Liver (tissue), 9 donors: Measurements from ENCODE around the gene ZNF320. TPM values are rescaled to one million over a fixed set of nuclear protein-coding genes. Genes with fewer than 3 reads are reported as not detected.
A peak's percentile ranks its signal among the peaks of the same experiment; 100 is the strongest.

ENCODE experiments used
- DNase-seq: peaks from one replicate; pipeline ENCODE4 v3.0.0-alpha.2; 2017; ENCODE audit warnings: low spot score
- H3K27ac ChIP-seq, 2 donors: one replicate each; pipeline ENCODE4 v1.7.0; 2013; ENCODE audit warnings: inconsistent platforms in 2 of 2, low read length in 2 of 2, control low read depth in 1 of 2, low read depth in 1 of 2, mild to moderate bottlenecking in 1 of 2
- H3K27me3 ChIP-seq, 4 donors: one replicate each; pipeline versions ENCODE4 v1.6.1 to v1.7.0; 2013; ENCODE audit warnings: low read length in 3 of 4, inconsistent platforms in 1 of 4, mild to moderate bottlenecking in 1 of 4, moderate library complexity in 1 of 4; ENCODE audit not compliant: control insufficient read depth in 4 of 4, insufficient read depth in 4 of 4
- H3K36me3 ChIP-seq, 4 donors: one replicate each; pipeline versions ENCODE4 v1.6.1 to v1.7.0; 2013; ENCODE audit warnings: low read length in 3 of 4, mild to moderate bottlenecking in 3 of 4, low read depth in 1 of 4, moderate library complexity in 1 of 4; ENCODE audit not compliant: control insufficient read depth in 4 of 4, insufficient read depth in 3 of 4
- H3K4me1 ChIP-seq, 4 donors: one replicate each; pipeline versions ENCODE4 v1.6.1 to v1.7.0; 2013; ENCODE audit warnings: low read length in 3 of 4, mild to moderate bottlenecking in 3 of 4, moderate library complexity in 1 of 4; ENCODE audit not compliant: control insufficient read depth in 4 of 4, insufficient read depth in 4 of 4
- H3K4me3 ChIP-seq, 3 donors: one replicate each; pipeline versions ENCODE4 v1.6.1 to v1.7.0; 2013; ENCODE audit warnings: low read length in 3 of 3, control low read depth in 1 of 3, low read depth in 1 of 3, mild to moderate bottlenecking in 1 of 3
- H3K9ac ChIP-seq, 2 donors: one replicate each; pipeline ENCODE4 v1.7.0; 2013; ENCODE audit warnings: low read length in 2 of 2, mild to moderate bottlenecking in 2 of 2, moderate library complexity in 2 of 2, control low read depth in 1 of 2, low read depth in 1 of 2
- H3K9me3 ChIP-seq, 4 donors: one replicate each; pipeline versions ENCODE4 v1.6.1 to v1.7.0; 2013; ENCODE audit warnings: low read length in 3 of 4; ENCODE audit not compliant: control insufficient read depth in 4 of 4
- EGR1 ChIP-seq, 2 donors: IDR thresholded peaks; 2 replicates each; pipeline ENCODE4 v1.6.1; 2016 to 2018; ENCODE audit warnings: antibody characterized with exemption in 2 of 2, low read depth in 2 of 2
- FOXA1 ChIP-seq: IDR thresholded peaks from 2 replicates; pipeline ENCODE4 v1.6.1; 2016; ENCODE audit warnings: antibody characterized with exemption
- FOXA2 ChIP-seq: IDR thresholded peaks from 2 replicates; pipeline ENCODE4 v1.6.1; 2016; ENCODE audit warnings: antibody characterized with exemption
- GABPA ChIP-seq, 2 donors: IDR thresholded peaks in 1 of 2; conservative IDR thresholded peaks in 1 of 2; 2 replicates each; pipeline ENCODE4 v1.6.1; 2016; ENCODE audit warnings: antibody characterized with exemption in 2 of 2, mild to moderate bottlenecking in 1 of 2, moderate library complexity in 1 of 2
- HNF4A ChIP-seq, 2 donors: conservative IDR thresholded peaks; 2 replicates each; pipeline ENCODE4 v1.6.1; 2016; ENCODE audit warnings: antibody characterized with exemption in 2 of 2, mild to moderate bottlenecking in 2 of 2
- HNF4G ChIP-seq: IDR thresholded peaks from 2 replicates; pipeline ENCODE4 v1.6.1; 2016; ENCODE audit warnings: antibody characterized with exemption
- JUND ChIP-seq, 2 donors: IDR thresholded peaks; 2 replicates each; pipeline ENCODE4 v1.6.1; 2016; ENCODE audit warnings: antibody characterized with exemption in 2 of 2
- MAX ChIP-seq: IDR thresholded peaks from 2 replicates; pipeline ENCODE4 v1.6.1; 2016; ENCODE audit warnings: antibody characterized with exemption
- NR2F2 ChIP-seq: IDR thresholded peaks from 2 replicates; pipeline ENCODE4 v1.6.1; 2016; ENCODE audit warnings: antibody characterized with exemption
- RAD21 ChIP-seq, 2 donors: IDR thresholded peaks; 2 replicates each; pipeline ENCODE4 v1.6.1; 2016; ENCODE audit warnings: antibody characterized with exemption in 2 of 2, mild to moderate bottlenecking in 2 of 2
- RXRA ChIP-seq, 2 donors: IDR thresholded peaks; 2 replicates each; pipeline ENCODE4 v1.6.1; 2017 to 2018; ENCODE audit warnings: antibody characterized with exemption in 2 of 2, mild to moderate bottlenecking in 1 of 2
- SP1 ChIP-seq: IDR thresholded peaks from 2 replicates; pipeline ENCODE4 v1.6.1; 2018; ENCODE audit warnings: antibody characterized with exemption, mild to moderate bottlenecking
- TAF1 ChIP-seq: conservative IDR thresholded peaks from 2 replicates; pipeline ENCODE4 v1.6.1; 2016; ENCODE audit warnings: antibody characterized with exemption, mild to moderate bottlenecking
- YY1 ChIP-seq: IDR thresholded peaks from 2 replicates; pipeline ENCODE4 v1.6.1; 2016; ENCODE audit warnings: antibody characterized with exemption, mild to moderate bottlenecking
- WGBS: extraction: QIAGEN DNeasy Blood & Tissue Kit; methylation state at CpG from one replicate; pipeline ENCODE4 v1.1.7; 2013; 5-methylcytosine and 5-hydroxymethylcytosine counted together
- polyA plus RNA-seq, 2 donors: library from polyadenylated mRNA; stranded (reverse) in 1 of 2; unstranded in 1 of 2; fragments of 200-250 nt in 1 of 2; fragments of >200 nt in 1 of 2; fragmentation: Nextera tagmentation in 1 of 2; extraction: Ambion mirVana in 1 of 2; gene quantifications; one replicate each; pipeline versions ENCODE4 v1.2.1 to v1.2.3, GENCODE V29; 2013 to 2015
- total RNA-seq, 2 donors: library from RNA; depleted of rRNA; stranded (reverse); fragments of >200 nt; gene quantifications; one replicate each; pipeline ENCODE4 v1.2.3, GENCODE V29; 2014
- TF ChIP-seq, protein P1 (sequence below): IDR thresholded peaks from 2 replicates; pipeline ENCODE4 v1.6.1; 2016; ENCODE audit warnings: antibody characterized with exemption, mild to moderate bottlenecking
- TF ChIP-seq, protein P2 (sequence below): IDR thresholded peaks from 2 replicates; pipeline ENCODE4 v1.6.1; 2016; ENCODE audit warnings: antibody characterized with exemption
- TF ChIP-seq, protein P3 (sequence below): fragments of 150-350 bp; IDR thresholded peaks from 2 replicates; pipeline ENCODE4 v1.5.1; 2017; ENCODE audit warnings: improper control_type of control experiment, low read depth, low read length; ENCODE audit not compliant: missing input control
- TF ChIP-seq, protein P4 (sequence below): IDR thresholded peaks from 2 replicates; pipeline ENCODE4 v1.6.1; 2016; ENCODE audit warnings: antibody characterized with exemption
- donor health status: healthy.
- donor health status: healthy.
- donor health status: healthy.
- donor health status: healthy.
- donor health status: healthy.

ZNF320 gene
- total and polyA plus RNA-seq, 4 donors = 0.65 to 4.6 (median 1.8) TPM

- no peaks in the 10 kb centered on the region for H3K27me3 ChIP-seq
- H3K9me3 ChIP-seq = peaks cover 5 to 39% (median 18%) of the 10 kb centered on the region in 4 donors
- 64% methylated on average over 17 of the region's 17 CpGs for WGBS
- no peak for DNase-seq
- H3K4me1 ChIP-seq = peaks cover 0 to 2% (median 0%) of the 10 kb centered on the region in 4 donors
- TF ChIP-seq, protein P1, sequence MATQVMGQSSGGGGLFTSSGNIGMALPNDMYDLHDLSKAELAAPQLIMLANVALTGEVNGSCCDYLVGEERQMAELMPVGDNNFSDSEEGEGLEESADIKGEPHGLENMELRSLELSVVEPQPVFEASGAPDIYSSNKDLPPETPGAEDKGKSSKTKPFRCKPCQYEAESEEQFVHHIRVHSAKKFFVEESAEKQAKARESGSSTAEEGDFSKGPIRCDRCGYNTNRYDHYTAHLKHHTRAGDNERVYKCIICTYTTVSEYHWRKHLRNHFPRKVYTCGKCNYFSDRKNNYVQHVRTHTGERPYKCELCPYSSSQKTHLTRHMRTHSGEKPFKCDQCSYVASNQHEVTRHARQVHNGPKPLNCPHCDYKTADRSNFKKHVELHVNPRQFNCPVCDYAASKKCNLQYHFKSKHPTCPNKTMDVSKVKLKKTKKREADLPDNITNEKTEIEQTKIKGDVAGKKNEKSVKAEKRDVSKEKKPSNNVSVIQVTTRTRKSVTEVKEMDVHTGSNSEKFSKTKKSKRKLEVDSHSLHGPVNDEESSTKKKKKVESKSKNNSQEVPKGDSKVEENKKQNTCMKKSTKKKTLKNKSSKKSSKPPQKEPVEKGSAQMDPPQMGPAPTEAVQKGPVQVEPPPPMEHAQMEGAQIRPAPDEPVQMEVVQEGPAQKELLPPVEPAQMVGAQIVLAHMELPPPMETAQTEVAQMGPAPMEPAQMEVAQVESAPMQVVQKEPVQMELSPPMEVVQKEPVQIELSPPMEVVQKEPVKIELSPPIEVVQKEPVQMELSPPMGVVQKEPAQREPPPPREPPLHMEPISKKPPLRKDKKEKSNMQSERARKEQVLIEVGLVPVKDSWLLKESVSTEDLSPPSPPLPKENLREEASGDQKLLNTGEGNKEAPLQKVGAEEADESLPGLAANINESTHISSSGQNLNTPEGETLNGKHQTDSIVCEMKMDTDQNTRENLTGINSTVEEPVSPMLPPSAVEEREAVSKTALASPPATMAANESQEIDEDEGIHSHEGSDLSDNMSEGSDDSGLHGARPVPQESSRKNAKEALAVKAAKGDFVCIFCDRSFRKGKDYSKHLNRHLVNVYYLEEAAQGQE = no peak
- TF ChIP-seq RAD21 (IDR thresholded peaks at IDR 0.05) = no peak
- TF ChIP-seq NR2F2 = no peak
- no peak for TF ChIP-seq TAF1
- TF ChIP-seq, protein P2, sequence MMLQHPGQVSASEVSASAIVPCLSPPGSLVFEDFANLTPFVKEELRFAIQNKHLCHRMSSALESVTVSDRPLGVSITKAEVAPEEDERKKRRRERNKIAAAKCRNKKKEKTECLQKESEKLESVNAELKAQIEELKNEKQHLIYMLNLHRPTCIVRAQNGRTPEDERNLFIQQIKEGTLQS = no peak
- no peak overlapping the region for H3K9ac ChIP-seq
- no peaks in the 10 kb centered on the region for H3K36me3 ChIP-seq
- H3K27ac ChIP-seq = no peak overlapping the region
- no peak overlapping the region for H3K4me3 ChIP-seq
Measured at GRCh38 chr19:52943884-52944643, 46.6 kb upstream of the ZNF320 start.

- 72% methylated on average over 29 of the region's 29 CpGs for WGBS
- Histone ChIP-seq H3K9ac (no peak overlapping the region), H3K4me3 (peak overlapping the region in 2 of 3 donors; percentile 46 to 78), H3K9me3 (peaks cover 5 to 32% (median 13%) of the 10 kb centered on the region in 4 donors), H3K27me3 (no peaks in the 10 kb centered on the region), H3K36me3 (no peaks in the 10 kb centered on the region), H3K27ac (peak overlapping the region; percentile 42 to 57), H3K4me1 (peaks cover 0 to 2% (median 0%) of the 10 kb centered on the region in 4 donors)
- no peak for DNase-seq
- TF ChIP-seq, protein P3, sequence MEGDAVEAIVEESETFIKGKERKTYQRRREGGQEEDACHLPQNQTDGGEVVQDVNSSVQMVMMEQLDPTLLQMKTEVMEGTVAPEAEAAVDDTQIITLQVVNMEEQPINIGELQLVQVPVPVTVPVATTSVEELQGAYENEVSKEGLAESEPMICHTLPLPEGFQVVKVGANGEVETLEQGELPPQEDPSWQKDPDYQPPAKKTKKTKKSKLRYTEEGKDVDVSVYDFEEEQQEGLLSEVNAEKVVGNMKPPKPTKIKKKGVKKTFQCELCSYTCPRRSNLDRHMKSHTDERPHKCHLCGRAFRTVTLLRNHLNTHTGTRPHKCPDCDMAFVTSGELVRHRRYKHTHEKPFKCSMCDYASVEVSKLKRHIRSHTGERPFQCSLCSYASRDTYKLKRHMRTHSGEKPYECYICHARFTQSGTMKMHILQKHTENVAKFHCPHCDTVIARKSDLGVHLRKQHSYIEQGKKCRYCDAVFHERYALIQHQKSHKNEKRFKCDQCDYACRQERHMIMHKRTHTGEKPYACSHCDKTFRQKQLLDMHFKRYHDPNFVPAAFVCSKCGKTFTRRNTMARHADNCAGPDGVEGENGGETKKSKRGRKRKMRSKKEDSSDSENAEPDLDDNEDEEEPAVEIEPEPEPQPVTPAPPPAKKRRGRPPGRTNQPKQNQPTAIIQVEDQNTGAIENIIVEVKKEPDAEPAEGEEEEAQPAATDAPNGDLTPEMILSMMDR = no peak
- TF ChIP-seq GABPA (IDR thresholded peaks at IDR 0.05 in 1 of 2, conservative IDR thresholded peaks at IDR 0.05 in 1 of 2) (no peak), RXRA (IDR thresholded peaks at IDR 0.05) (no peak), FOXA2 (no peak), EGR1 (IDR thresholded peaks at IDR 0.05; ENCODE audit: low read depth in 2 of 2) (no peak), MAX (no peak), HNF4A (conservative IDR thresholded peaks at IDR 0.05) (no peak), JUND (IDR thresholded peaks at IDR 0.05) (no peak), TAF1 (no peak), NR2F2 (no peak), SP1 (no peak), RAD21 (IDR thresholded peaks at IDR 0.05) (no peak), HNF4G (no peak), FOXA1 (no peak), YY1 (no peak)
- TF ChIP-seq, protein P4, sequence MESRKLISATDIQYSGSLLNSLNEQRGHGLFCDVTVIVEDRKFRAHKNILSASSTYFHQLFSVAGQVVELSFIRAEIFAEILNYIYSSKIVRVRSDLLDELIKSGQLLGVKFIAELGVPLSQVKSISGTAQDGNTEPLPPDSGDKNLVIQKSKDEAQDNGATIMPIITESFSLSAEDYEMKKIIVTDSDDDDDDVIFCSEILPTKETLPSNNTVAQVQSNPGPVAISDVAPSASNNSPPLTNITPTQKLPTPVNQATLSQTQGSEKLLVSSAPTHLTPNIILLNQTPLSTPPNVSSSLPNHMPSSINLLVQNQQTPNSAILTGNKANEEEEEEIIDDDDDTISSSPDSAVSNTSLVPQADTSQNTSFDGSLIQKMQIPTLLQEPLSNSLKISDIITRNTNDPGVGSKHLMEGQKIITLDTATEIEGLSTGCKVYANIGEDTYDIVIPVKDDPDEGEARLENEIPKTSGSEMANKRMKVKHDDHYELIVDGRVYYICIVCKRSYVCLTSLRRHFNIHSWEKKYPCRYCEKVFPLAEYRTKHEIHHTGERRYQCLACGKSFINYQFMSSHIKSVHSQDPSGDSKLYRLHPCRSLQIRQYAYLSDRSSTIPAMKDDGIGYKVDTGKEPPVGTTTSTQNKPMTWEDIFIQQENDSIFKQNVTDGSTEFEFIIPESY = no peak
- TF ChIP-seq, protein P1 = no peak
- TF ChIP-seq, protein P2 = no peak
Measured at GRCh38 chr19:52943134-52943883, 45.9 kb upstream of the ZNF320 start.
